ENCODE results near the gene ACAD8.

DNA sequence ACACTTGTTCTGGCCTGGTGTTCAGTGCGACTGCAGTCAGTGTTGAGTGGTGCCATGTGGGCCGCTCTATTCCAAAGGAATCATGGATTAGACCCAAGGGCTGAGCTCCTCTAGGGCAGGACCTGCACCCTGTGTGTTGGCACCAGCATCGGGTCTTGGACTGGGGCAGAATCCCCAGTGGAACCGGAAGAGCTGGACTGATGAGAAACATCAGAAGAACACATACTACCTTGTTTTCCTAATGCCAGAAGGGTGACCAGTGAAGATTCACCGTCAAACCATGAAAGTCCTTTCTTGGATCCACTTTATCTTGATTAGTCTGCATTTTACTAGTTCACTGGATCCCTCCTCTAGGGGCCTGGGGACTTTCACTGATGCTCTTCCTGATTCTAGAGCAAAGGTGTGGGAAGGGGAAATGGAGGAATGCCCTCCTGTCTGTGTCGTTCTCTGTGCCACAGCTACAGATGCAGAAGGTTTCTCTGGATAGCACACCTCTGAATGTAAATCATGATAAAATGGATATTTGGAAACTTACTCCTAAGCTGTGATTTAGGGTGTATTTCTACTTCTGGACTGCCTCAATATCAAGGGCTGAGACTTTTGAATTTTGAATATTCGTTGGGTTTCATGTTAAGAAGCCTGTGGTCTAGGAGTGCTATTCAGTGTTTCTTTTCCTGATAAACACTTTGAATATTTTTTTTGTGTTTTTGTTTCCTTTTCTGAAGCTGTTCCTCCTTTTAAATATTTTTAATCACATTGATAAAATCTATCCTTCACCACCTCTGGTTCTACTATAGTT lies 11.8 kb downstream of the ACAD8 start:
- TF ChIP-seq POLR2AphosphoS5 (IDR thresholded peaks at IDR 0.05) (no peak), EP300 (IDR thresholded peaks at IDR 0.05) (no peak)
- TF ChIP-seq, protein P1, sequence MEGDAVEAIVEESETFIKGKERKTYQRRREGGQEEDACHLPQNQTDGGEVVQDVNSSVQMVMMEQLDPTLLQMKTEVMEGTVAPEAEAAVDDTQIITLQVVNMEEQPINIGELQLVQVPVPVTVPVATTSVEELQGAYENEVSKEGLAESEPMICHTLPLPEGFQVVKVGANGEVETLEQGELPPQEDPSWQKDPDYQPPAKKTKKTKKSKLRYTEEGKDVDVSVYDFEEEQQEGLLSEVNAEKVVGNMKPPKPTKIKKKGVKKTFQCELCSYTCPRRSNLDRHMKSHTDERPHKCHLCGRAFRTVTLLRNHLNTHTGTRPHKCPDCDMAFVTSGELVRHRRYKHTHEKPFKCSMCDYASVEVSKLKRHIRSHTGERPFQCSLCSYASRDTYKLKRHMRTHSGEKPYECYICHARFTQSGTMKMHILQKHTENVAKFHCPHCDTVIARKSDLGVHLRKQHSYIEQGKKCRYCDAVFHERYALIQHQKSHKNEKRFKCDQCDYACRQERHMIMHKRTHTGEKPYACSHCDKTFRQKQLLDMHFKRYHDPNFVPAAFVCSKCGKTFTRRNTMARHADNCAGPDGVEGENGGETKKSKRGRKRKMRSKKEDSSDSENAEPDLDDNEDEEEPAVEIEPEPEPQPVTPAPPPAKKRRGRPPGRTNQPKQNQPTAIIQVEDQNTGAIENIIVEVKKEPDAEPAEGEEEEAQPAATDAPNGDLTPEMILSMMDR (IDR thresholded peaks at IDR 0.05), result no peak

All from upper lobe of left lung (tissue), 4 donors.